Measurements from ENCODE around the gene RIC8A.
"Not testable (repeated sequence)": the region's sequence is repeated elsewhere in the genome, so short reads cannot be mapped to it uniquely, and the experiment has no call there.

The RIC8A gene

DNA sequence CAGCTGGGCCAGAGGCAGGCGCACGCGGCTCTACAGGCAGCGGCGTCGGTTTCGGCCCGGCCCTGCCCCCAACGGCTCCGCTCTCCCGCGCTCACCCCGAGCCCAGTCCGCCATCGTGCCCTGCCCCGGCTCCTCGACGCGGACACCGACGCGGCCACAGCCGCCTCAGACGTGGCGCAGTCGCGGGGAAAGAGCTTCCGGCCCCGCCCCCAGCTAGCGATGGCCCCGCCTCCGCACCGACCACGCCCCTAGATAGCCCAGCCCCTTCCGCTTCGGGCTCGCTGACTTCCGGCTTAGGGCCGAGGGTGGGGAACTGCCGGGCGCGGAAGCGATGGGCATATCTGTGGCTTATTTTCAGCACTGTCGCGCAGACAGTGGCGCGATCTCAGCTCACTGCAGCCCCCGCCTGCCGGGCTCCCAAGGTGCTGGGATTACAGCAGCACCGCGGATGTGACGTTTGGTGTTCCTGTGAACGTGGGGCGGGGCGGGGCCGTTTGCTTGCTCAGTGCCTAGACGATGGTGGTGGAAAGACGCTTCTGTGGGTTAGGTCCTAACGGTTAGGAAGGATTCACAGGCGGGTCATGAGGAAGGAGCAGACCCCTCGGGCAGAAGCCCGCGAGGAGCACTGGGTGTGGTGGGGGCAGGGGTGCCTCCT, at the start of gene RIC8A, which contains the start of gene BET1L:
RIC8A (plus strand) TSS at position 501 of the 655 bp plus-strand sequence. CDS start 1,147 bp downstream, outside the sequence.
BET1L (minus strand) TSS at position 192 of the 655 bp plus-strand sequence; CDS start at position 114, 78 bp downstream.
- peak; percentile 100 for DNase-seq (ENCODE audit: low read depth)

DNA sequence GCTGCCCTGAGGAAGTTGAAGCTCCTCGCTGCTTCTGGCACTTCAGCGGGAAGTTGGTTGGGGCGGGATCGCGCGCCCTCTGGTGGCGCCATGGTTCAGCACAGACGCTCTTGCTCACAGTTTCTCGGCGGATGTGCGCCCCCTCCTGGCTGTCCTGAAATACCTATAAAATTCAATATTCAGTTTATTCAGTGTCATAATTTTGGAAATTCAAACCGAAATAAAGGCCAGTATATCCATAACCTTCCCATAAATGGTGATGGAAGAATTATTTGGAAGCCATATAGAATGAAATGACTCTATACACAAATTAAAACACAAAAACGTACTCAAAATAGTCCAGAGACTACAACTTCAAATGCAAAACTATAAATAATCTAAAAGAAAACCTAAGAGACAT, 27.3 kb upstream of the RIC8A start:
- not testable (repeated sequence) for DNase-seq (ENCODE audit: low read depth)

DNA sequence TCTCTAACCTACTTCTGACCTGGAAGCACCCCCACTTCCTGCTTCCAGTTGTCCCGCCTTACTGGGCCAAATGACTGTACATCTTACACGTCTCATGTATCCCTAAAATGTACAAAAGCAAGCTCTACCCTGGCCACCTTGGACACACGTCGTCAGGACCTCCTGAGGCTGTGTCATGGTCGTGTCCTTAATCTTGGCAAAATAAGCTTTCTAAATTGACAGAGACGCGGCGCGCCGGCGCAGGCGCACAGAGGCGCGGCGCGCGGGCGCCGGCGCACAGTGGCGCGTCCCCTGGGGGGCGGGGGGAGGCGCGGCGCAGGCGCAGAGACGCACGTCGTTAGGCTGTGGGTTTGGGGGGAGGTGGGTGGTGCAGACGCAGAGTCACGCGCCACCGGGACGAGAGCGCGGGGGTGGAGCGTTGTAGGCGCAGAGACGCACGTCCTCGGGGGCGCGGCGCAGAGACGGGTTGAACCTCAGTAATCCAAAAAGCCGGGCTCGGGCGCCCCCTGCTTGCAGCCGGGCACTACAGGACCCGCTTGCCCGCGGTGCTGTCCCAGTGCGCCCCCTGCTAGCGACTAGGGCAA, 18.2 kb upstream of the RIC8A start:
- peak; percentile 42 for DNase-seq (ENCODE audit: low read depth)

DNA sequence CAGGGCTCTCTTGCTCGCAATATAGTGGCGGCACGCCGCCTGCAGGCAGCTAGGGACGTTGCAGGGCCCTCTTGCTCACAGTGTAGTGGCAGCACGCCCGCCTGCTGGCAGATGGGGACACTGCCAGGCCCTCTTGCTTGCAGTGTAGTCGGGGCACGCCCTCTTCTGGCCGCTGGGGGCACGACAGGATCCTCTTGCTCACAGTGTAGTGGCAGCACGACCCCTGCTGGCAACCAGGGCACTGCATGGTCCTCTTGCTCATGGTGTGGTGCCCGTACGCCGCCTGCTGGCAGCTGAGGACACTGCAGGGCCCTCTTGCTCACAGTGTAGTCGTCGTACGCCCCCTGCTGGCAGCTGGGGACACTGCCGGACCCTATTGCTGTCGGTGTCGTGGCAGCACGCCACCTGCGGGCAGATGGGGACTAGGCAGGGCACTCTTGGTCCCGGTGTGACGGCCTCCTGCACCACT, 17.6 kb upstream of the RIC8A start:
- not testable (repeated sequence) for DNase-seq (ENCODE audit: low read depth)

DNA sequence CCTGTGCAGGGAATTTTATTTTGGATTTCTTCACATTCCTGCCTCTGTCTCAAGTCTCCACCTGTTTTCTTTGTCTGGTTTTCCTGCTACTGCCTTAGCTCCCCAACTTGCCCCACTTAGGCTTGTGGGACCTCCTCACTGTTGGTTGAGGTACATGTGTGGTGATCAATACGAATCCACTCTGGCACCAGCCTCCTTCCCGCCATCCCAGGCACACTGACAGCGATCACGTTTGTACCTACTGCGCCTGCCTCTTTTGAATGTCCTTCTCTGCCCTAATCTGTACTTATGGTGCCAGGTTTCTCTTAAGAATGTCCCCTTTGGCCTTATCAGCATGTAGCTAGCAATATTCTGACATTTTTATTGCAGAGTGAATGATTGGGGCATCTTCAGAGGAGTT, 17.0 kb upstream of the RIC8A start:
- not testable (repeated sequence) for DNase-seq (ENCODE audit: low read depth)

DNA sequence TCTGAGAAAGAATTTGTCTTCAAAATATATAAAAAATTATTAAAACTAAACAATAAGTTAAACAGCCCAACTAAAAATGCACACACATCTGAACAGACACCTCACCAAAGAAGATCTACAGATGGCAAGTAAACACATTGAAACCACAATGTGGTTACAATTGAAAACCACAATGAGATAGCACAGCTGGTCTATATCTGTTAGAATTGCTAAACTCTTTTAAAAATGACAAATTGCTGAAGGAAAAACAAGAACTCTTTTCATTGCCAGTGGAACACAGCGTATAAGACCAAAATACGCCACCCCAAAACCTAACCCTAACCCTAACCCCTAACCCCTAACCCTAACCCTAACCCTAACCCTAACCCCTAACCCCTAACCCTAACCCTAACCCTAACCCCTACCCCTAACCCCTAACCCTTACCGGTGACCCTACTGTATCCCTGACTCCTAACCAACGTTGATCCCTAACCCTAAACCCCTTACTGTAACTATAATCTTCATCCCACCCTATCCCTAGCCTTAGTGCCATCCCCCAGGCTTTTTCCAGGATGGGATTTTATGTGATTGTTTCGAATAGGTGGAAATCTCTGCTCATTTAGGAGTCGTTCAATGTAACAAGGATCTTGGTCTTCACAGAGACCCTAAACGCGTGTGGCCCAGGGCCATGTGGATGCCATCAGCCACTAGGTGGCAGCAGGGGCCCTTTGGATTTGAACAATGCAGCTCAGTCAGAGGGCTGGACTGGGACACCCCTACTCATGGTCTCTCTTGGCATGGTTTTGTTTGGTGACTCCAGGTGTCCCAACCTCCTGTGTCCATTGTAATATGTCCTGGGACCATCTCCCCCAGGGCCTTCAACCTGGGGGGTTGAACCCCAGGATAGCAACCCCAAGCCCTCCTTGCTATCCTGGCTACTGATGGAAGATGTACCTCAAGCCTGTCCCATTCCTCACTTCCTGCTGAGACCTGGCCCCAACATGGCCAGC, 15.7 kb upstream of the RIC8A start:
- not testable (repeated sequence) for DNase-seq (ENCODE audit: low read depth)

DNA sequence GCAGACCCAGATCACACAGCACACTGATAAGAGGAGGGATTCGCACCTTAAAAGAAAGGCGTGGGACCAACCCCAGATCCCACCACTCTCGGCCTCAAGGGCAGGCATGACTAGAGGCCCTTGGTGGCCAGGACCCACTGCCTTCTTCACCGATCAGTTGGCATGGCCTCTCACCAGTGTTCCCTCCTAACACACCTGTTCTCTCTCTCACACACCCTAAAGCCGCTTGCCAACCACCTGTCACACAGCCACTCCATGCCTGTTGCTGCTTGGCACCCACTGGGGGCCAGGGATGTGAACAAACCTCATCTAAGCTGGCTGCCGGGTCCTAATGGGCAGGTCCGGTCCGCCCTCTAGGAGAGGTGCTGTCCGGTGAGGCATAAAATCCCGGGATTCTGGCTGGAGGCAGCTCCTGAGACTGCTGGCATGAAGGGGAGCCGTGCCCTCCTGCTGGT, 14.8 kb upstream of the RIC8A start, which contains the start of gene SCGB1C1:
SCGB1C1 (plus strand) TSS at position 405 of the 455 bp plus-strand sequence; CDS start at position 427, 22 bp downstream.
- not testable (repeated sequence) for DNase-seq (ENCODE audit: low read depth)

DNA sequence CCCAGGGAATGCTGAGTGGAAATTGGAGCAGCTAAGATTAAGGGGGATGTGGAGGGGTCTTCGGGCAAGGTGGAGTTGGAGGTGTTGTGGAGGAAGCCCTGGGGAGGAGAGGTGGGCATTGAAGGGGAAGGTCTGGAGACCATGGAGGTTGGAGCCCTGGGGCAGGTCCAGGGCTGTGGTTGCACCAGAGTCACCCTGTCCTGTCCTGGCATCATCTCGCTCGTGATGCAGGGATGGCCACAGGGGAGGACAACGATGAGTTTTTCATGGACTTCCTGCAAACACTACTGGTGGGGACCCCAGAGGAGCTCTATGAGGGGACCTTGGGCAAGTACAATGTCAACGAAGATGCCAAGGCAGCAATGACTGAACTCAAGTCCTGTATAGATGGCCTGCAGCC, 14.0 kb upstream of the RIC8A start:
- not testable (repeated sequence) for DNase-seq (ENCODE audit: low read depth)

DNA sequence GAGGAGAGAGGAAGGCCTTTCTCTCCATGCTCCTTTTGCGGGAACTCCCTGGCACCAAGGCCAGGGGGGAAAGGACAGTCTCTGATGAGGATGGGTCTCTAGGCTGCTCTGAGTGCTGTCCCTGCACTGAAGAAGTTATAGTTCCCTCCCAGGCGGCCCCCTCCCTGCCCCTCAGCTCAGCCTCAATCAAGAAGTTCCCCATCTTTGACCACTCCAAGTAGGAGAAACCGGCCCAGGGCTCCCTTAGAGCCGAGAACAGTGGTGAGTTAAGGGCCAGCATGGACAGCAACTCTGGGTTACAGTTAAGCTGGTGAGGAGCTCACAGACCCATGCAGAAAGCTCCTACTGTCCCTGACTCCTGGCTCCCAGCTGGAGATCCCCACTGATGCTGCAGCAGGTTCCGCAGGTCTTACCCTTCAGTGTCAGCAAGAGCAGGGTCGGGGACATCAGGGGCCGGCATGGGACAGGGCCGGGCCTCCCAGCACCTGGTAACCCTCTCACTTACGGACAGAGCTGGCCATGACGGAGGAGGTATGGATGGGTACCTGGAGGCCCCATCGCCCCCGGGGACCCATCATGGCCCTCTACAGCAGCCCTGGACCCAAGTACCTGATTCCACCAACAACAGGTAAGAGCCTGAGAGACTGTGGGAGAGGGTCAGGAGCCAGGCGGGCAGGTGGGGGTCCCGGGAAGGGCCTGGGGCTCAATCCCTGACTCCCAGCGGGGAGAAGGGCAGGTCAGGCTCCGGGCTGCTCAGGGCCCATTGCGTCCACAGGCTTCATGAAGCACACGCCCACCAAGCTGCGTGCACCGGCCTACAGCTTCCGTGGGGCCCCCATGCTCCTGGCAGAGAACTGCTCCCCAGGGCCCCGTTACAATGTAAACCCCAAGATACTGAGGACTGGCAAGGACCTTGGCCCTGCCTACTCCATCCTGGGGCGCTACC, 10.4 kb upstream of the RIC8A start:
- no peak for DNase-seq (ENCODE audit: low read depth)

DNA sequence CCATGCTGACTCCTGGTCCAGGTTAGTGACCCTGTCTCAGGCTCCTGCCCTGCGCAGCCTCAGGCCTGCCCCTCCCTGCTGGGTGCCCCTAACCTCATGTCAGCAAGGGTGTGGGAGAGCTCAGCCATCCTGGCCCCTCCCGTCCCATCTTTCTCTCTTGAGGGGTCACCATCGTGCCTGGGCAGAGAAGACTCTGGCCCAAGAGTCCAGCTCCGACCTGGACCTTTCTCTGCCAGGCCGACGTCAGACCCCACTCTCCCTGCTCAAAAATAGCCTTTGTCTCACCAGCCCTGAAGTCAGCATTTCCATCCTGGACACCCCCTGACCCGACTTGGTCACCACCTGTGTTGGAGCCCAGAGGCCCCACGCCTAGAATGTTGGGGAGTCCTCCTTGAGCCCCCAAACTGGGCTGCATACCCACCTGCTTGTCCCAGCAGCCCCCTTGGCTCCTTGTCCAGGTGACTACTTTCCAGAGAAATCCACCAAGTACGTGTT, 9.7 kb upstream of the RIC8A start:
- no peak for DNase-seq (ENCODE audit: low read depth)

DNA sequence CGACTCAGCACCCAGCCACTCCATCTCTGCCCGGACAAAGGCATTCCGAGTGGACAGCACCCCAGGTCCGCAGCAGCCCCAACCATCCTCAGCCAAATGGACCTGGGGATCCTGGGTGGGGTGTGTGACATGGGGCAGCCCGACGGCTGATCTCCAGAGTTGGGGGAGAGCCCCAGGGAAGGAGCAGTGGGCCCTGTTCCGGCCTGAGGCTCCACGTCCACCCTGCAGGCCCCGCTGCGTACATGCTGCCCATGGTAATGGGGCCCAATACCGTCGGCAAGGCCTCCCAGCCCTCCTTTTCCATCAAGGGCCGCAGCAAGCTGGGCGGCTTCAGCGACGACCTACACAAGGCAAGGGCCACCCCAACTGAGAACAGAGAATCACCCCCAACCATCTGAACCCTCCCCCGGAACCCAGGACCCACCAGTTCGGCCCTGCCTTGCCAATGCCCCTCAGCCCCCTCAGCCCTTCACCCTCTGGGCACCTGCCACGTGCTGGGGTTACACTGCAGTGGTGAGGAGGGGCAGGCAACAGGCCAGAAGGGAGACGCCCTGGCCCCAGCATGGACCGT, 9.2 kb upstream of the RIC8A start:
- DNase-seq (ENCODE audit: low read depth) = no peak

DNA sequence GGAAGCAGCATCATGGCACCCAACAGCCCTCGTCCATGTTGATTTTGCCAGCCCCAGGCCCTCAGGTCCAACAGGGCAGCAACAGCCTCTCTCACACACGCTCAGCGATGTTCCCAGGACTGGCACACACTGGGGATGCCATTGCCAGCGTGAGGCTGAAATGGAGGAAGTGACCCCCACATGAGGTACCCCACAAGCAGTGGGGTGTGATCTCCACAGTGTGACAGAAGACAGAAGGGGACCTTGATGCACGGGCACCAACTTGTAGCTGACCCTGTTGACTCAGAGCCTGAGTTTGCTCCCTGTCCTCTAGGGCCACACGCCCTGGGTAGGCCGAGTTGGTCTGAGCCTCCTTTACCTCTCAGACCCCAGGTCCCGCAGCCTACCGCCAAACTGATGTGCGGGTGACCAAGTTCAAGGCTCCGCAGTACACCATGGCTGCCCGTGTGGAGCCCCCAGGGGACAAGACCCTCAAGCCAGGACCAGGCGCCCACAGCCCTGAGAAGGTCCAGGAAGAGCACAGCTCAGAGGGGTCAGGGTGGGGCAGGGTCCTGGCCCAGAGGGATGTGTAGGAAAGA, 8.4 kb upstream of the RIC8A start:
- no peak for DNase-seq (ENCODE audit: low read depth)

DNA sequence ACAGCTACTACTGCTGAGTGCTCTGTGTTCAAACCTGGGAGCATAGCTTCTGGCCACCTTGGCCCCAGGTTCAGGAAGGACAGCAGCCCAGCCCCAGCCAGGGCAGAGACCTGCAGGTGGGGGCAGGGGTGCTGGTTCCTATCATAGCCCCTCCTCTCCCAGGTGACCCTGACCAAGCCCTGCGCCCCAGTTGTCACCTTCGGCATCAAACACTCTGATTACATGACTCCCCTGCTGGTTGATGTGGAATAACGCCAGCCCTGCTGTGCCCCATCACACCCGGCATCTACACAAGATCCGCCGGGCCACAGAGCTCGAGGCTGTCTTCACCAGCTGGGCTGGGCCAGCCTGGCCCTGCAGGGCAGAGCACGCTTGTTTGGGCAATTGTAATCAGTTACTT, 7.7 kb upstream of the RIC8A start:
- no peak for DNase-seq (ENCODE audit: low read depth)

DNA sequence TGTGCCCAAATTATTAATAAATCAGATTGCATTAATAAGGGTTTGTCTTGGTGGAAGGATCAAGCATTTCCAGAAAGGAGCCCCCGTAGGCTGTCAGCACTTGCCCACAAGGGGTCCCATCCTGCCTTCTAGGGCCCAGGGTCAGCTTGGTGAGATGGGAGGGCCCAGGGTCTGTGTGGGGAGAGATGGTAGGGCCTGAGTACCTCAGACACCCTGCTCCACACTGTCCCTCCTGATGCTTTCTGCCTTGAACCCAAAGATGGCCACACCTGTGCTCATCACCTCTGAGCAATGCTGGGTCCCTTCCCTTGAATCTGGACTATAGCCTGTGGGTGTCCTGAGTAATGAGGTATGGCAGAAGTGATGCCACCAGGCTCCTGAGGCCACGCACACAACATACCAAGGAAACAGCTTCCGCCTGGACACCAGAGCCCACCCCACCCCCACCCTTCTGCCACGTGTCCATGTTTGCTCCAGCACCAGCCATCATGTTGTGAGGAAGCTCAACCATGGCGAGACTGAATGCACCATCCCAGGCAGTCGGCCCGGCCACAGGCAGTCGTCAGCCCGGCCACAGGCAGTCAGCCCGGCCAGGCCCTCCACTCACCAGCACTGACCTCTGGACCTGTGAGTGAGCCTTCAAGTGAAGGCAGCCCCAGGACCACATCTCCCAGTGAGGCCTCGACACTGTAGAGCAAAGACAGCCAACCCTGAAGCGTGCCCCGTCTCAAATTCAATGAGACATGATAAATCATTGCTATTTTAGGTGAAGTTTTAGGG, 7.1 kb upstream of the RIC8A start:
- no peak for DNase-seq (ENCODE audit: low read depth)

DNA sequence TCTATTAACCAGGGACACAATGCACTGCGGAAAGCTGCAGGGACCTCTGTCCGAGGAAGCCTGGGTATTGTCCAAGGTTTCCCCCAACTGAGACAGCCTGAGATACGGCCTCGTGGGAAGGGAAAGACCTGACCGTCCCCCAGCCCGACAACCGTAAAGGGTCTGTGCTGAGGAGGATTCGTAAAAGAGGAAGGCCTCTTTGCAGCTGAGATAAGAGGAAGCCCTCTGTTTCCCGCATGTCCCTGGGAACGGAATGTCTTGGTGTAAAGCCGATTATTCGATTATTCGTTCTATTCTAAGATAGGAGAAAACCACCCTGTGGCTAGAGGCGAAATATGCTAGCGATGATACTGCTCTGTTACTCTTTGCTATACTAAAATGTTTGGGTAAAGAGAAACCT, 5.5 kb upstream of the RIC8A start:
- no peak for DNase-seq (ENCODE audit: low read depth)

DNA sequence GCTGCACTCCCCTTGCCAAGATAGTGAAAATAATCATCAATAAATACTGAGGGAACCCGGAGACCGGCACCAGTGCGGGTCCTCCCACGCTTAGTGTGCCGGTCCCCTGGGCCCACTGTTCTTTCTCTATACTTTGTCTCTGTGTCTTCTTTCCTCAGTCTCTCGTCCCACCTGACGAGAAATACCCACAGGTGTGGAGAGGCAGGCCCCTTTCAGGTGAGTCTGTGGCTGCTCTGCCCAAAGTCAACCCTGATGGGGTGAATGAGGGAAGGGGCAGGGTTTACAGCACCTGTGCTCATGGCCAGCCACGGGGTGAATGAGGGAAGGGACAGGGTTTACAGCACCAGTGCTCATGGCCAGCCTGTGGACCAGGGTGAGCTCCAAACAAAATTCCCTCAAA, 5.0 kb upstream of the RIC8A start:
- DNase-seq (ENCODE audit: low read depth) = no peak

DNA sequence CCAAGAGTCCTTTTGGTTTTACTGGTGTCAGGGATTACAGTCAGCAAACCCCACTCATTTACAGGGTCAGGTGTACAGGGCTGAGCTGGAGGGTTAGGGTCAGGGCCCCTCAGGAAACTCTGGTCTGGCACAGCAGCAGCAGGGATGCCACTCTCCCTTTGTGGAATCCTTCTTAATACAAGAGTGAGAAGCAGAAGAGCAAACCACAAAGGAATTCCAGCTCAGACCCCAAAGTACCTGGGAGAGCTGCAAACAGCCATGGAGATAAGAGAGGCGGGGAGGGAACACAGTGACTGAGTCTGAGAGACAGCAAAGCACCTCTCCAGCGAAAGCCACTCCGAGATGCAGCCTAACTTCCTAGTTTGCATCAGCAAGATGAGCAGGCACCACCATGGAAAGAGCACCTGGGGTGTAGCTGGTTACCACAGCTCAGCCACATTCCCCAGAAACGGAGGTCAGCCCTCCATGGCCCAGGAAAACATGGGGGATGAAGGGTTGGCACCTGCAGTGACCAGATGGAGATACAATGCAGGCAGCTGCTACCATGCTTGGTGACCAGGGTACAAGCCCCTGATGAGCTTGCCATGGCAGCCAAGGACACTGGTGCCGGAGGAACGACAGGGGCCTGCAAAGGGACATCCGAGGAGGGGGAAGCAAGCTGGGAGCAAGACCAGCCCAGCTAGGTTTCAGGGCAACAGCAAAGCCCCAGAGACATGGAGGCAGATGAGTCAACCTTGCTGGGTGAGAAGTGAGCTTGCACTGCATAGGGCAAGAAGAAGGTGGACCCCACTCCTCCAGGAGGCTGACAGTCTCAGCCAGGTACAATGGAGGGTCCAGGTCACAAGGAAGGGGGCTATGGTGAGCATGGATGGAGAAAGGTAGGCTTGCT, 4.2 kb upstream of the RIC8A start:
- no peak for DNase-seq (ENCODE audit: low read depth)

DNA sequence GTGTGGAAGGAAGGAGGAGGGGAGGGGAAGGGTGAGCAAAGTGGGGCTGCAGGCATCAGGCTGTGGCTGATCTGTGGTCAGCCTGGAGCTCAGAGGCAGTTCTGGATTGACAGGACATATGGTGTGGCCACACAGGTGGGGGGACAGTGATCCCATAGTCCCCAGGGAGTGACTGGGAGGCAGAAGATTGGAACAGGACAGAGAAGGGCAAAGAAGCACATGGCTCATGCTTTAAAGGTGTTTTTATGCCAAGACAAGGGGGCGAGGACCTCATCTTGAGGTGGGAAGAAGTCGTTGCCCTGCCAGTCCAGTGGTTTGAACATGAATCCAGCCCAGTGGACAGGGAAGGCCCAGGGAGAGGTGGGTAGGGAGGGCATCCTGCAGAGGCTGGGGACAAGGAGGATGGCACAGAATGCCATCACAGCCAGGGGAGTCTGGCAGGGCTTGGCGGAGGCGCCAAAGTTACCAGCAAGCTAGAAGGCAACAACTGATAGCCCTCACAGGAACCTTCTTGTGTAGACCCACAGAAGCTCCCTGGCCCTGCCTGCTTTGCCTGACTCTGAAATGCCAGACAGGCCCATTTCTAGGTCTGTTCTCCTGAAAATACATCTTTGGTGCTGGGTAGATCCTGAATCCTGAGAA, 3.4 kb upstream of the RIC8A start:
- DNase-seq (ENCODE audit: low read depth) = no peak

All from fibroblast of gingiva (primary cell).